Karpas-422 (cell line): ENCODE data around the gene FREM2. TPM values are rescaled to one million over a fixed set of nuclear protein-coding genes. Genes with fewer than 3 reads are reported as not detected.

ENCODE experiments used
- DNase-seq: peaks from one replicate; pipeline ENCODE4 v3.0.0-alpha.2; 2015
- H2AFZ ChIP-seq: fragments of 200-600 bp; sonication (generic); 2 replicates; pipeline ENCODE4 v1.6.1; 2014; ENCODE audit warnings: antibody characterized with exemption, low read length, mixed read lengths
- H3K27ac ChIP-seq: fragments of 200-600 bp; sonication (generic); 2 replicates; pipeline ENCODE4 v1.5.1; 2014; ENCODE audit warnings: mild to moderate bottlenecking, low read length, moderate library complexity
- H3K27me3 ChIP-seq: fragments of 200-600 bp; sonication (generic); 2 replicates; pipeline ENCODE4 v1.6.1; 2014; ENCODE audit warnings: low read length, mixed read lengths
- H3K36me3 ChIP-seq: fragments of 200-600 bp; sonication (generic); 2 replicates; pipeline ENCODE4 v1.6.1; 2014; ENCODE audit warnings: low read length, mixed read lengths; ENCODE audit not compliant: insufficient read depth
- H3K4me1 ChIP-seq: fragments of 200-600 bp; sonication (generic); 2 replicates; pipeline ENCODE4 v1.6.1; 2014; ENCODE audit warnings: mild to moderate bottlenecking, low read length, mixed read lengths
- H3K4me2 ChIP-seq: fragments of 200-600 bp; sonication (generic); 2 replicates; pipeline ENCODE4 v1.6.1; 2014; ENCODE audit warnings: low read length, low read depth, mild to moderate bottlenecking; ENCODE audit not compliant: poor library complexity, severe bottlenecking
- H3K4me3 ChIP-seq: fragments of 200-600 bp; sonication (generic); 2 replicates; pipeline ENCODE4 v1.5.1; 2014; ENCODE audit warnings: mild to moderate bottlenecking, antibody characterized with exemption, low read length, mixed read lengths
- H3K79me2 ChIP-seq: fragments of 200-600 bp; sonication (generic); 2 replicates; pipeline ENCODE4 v1.6.1; 2014; ENCODE audit warnings: mild to moderate bottlenecking, low read length, mixed read lengths
- H3K9ac ChIP-seq: fragments of 200-600 bp; sonication (generic); 2 replicates; pipeline ENCODE4 v1.6.0; 2014; ENCODE audit warnings: low read length
- H3K9me2 ChIP-seq: fragments of 200-600 bp; sonication (generic), shearing (Covaris generic); replicated peaks from 2 replicates; pipeline ENCODE4 v1.6.0; 2014; ENCODE audit warnings: mild to moderate bottlenecking, low read length, moderate library complexity; ENCODE audit not compliant: insufficient read depth
- H3K9me3 ChIP-seq: fragments of 300-700, 200-600 bp; sonication (generic); 2 replicates; pipeline ENCODE4 v1.6.1; 2014; ENCODE audit warnings: low read length, mixed read lengths
- H4K20me1 ChIP-seq: fragments of 200-600 bp; sonication (generic); 2 replicates; pipeline ENCODE4 v1.6.1; 2014; ENCODE audit warnings: mild to moderate bottlenecking, antibody characterized with exemption, low read length, low read depth; ENCODE audit not compliant: insufficient read depth
- total RNA-seq: library from RNA; depleted of rRNA; stranded (reverse); fragments of >200 nt; shearing (Covaris generic); gene quantifications from 2 replicates; pipeline ENCODE4 v1.2.3, GENCODE V29; 2014; ENCODE audit warnings: low replicate concordance

Gene FREM2
- total RNA-seq, 1 experiment from 2014 or later = not detected

GRCh38 chr13:38862443-38862842 is 175.6 kb downstream of the FREM2 start:
- no peak overlapping the region for H3K9ac ChIP-seq
- no peak overlapping the region for H2AFZ ChIP-seq
- no peak overlapping the region for H3K4me3 ChIP-seq
- no peak overlapping the region for H3K4me2 ChIP-seq
- no peaks in the 10 kb centered on the region for H4K20me1 ChIP-seq
- H3K79me2 ChIP-seq = no peaks in the 10 kb centered on the region
- H3K4me1 ChIP-seq = no peaks in the 10 kb centered on the region
- no peaks in the 10 kb centered on the region for H3K27me3 ChIP-seq
- H3K27ac ChIP-seq = no peak overlapping the region
- DNase-seq = no peak
- H3K36me3 ChIP-seq = no peaks in the 10 kb centered on the region
- no peaks in the 10 kb centered on the region for H3K9me2 ChIP-seq
- H3K9me3 ChIP-seq = no peaks in the 10 kb centered on the region

DNA sequence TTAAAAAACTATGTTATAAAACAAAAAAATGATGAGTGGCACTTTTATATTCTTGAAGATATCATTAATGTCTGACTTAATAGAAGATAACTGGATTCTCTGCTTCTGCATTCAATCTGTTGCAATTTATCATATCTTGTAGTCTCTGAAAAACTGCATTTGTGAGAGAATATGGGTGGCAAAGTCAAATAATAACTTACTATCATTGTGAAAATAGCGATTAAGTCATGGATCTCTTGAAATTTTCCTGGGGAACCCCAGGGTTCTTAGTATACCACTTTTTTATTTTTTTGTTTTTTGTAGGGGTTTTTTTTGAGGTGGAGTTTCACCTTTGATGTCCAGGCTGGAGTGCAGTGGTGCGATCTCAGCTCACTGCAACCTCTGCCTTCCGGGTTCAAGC is 176.7 kb downstream of the FREM2 start:
- H3K36me3 ChIP-seq = no peaks in the 10 kb centered on the region
- no peak overlapping the region for H3K27ac ChIP-seq
- no peaks in the 10 kb centered on the region for H3K9me2 ChIP-seq
- H3K9me3 ChIP-seq = no peaks in the 10 kb centered on the region
- DNase-seq = no peak
- H3K4me2 ChIP-seq = no peak overlapping the region
- no peak overlapping the region for H2AFZ ChIP-seq
- H3K4me3 ChIP-seq = no peak overlapping the region
- H3K27me3 ChIP-seq = no peaks in the 10 kb centered on the region
- H3K79me2 ChIP-seq = no peaks in the 10 kb centered on the region
- H3K4me1 ChIP-seq = no peaks in the 10 kb centered on the region
- H4K20me1 ChIP-seq = no peaks in the 10 kb centered on the region
- H3K9ac ChIP-seq = no peak overlapping the region

- no peak overlapping the region for H2AFZ ChIP-seq
- no peaks in the 10 kb centered on the region for H3K79me2 ChIP-seq
- no peaks in the 10 kb centered on the region for H3K27me3 ChIP-seq
- no peaks in the 10 kb centered on the region for H3K4me1 ChIP-seq
- no peak overlapping the region for H3K9ac ChIP-seq
- no peak overlapping the region for H3K4me2 ChIP-seq
- no peaks in the 10 kb centered on the region for H4K20me1 ChIP-seq
- no peaks in the 10 kb centered on the region for H3K9me3 ChIP-seq
- no peaks in the 10 kb centered on the region for H3K9me2 ChIP-seq
- H3K27ac ChIP-seq = no peak overlapping the region
- DNase-seq = no peak
- no peak overlapping the region for H3K4me3 ChIP-seq
- no peaks in the 10 kb centered on the region for H3K36me3 ChIP-seq
These were observed 179.8 kb downstream of the FREM2 start for GRCh38 chr13:38866649-38867048.

GRCh38 chr13:38868399-38868798 is 181.5 kb downstream of the FREM2 start:
- no peaks in the 10 kb centered on the region for H3K9me2 ChIP-seq
- H4K20me1 ChIP-seq = no peaks in the 10 kb centered on the region
- H3K79me2 ChIP-seq = no peaks in the 10 kb centered on the region
- H3K36me3 ChIP-seq = no peaks in the 10 kb centered on the region
- no peak overlapping the region for H3K4me2 ChIP-seq
- H3K27me3 ChIP-seq = no peaks in the 10 kb centered on the region
- H3K9me3 ChIP-seq = no peaks in the 10 kb centered on the region
- DNase-seq = no peak
- H3K4me3 ChIP-seq = no peak overlapping the region
- no peak overlapping the region for H3K27ac ChIP-seq
- no peak overlapping the region for H2AFZ ChIP-seq
- no peaks in the 10 kb centered on the region for H3K4me1 ChIP-seq
- no peak overlapping the region for H3K9ac ChIP-seq

GRCh38 chr13:38868870-38869269 is 182.0 kb downstream of the FREM2 start:
- no peak for DNase-seq
- no peaks in the 10 kb centered on the region for H3K27me3 ChIP-seq

GRCh38 chr13:38871275-38871674 is 184.4 kb downstream of the FREM2 start:
- H3K4me1 ChIP-seq = no peaks in the 10 kb centered on the region
- no peak overlapping the region for H2AFZ ChIP-seq
- no peak overlapping the region for H3K4me2 ChIP-seq
- H3K4me3 ChIP-seq = no peak overlapping the region
- DNase-seq = no peak
- no peaks in the 10 kb centered on the region for H3K9me3 ChIP-seq
- no peak overlapping the region for H3K9ac ChIP-seq
- no peaks in the 10 kb centered on the region for H3K36me3 ChIP-seq
- no peak overlapping the region for H3K27ac ChIP-seq
- H3K27me3 ChIP-seq = no peaks in the 10 kb centered on the region
- no peaks in the 10 kb centered on the region for H3K9me2 ChIP-seq
- H3K79me2 ChIP-seq = no peaks in the 10 kb centered on the region
- no peaks in the 10 kb centered on the region for H4K20me1 ChIP-seq

More at GRCh38 chr13:38868870-38869269, 182.0 kb downstream of the FREM2 start:
- Histone ChIP-seq H3K9me2 (no peaks in the 10 kb centered on the region), H3K36me3 (no peaks in the 10 kb centered on the region), H3K27ac (no peak overlapping the region), H3K79me2 (no peaks in the 10 kb centered on the region), H4K20me1 (no peaks in the 10 kb centered on the region), H3K9me3 (no peaks in the 10 kb centered on the region), H3K4me1 (no peaks in the 10 kb centered on the region), H2AFZ (no peak overlapping the region), H3K9ac (no peak overlapping the region), H3K4me2 (no peak overlapping the region), H3K4me3 (no peak overlapping the region)

GRCh38 chr13:38872693-38873092 is 185.8 kb downstream of the FREM2 start:
- no peaks in the 10 kb centered on the region for H3K9me3 ChIP-seq
- no peak overlapping the region for H3K4me2 ChIP-seq
- no peak overlapping the region for H3K9ac ChIP-seq
- no peak overlapping the region for H3K27ac ChIP-seq
- no peaks in the 10 kb centered on the region for H3K79me2 ChIP-seq
- no peaks in the 10 kb centered on the region for H4K20me1 ChIP-seq
- no peaks in the 10 kb centered on the region for H3K36me3 ChIP-seq
- no peak overlapping the region for H3K4me3 ChIP-seq
- H2AFZ ChIP-seq = peak overlapping the region; percentile 41; the same call in 1 of the 2 replicates
- no peaks in the 10 kb centered on the region for H3K4me1 ChIP-seq
- no peaks in the 10 kb centered on the region for H3K27me3 ChIP-seq
- DNase-seq = peak; percentile 79
- no peaks in the 10 kb centered on the region for H3K9me2 ChIP-seq

DNA sequence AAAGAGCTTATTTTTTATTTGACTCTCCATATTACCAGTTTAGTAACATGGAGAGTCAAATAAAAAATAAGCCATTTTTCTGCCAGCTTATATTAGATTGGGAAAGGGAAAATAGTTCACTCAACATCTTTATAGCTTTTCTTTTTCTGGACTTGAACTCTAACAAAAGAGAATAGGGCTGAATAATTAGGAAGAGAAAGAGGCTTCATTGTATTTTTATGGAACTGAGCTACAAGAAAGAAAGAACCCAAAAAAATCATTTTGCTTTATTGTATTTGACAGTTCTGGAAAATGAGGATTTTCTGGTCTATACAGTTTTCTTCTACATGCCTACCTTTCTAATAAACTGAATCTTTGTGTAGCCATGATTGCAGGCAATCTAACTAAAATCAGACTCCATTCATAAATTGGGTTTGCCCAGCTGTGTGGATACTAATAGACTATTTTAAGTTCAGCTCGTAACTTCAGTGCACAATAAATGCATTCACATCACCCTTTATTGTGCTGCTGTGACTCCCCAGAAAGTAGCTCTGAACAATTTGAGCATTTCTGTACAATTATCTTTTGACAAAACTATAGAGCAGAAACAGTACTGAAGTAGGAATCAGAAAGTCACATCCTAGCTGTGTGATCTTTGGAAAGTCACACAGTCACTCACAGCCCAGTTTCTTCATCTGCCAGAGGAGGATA is 188.5 kb downstream of the FREM2 start:
- no peaks in the 10 kb centered on the region for H3K27me3 ChIP-seq
- H3K4me2 ChIP-seq = no peak overlapping the region
- H3K4me1 ChIP-seq = no peaks in the 10 kb centered on the region
- H3K9ac ChIP-seq = no peak overlapping the region
- no peaks in the 10 kb centered on the region for H3K79me2 ChIP-seq
- no peaks in the 10 kb centered on the region for H3K9me2 ChIP-seq
- no peak overlapping the region for H3K4me3 ChIP-seq
- no peaks in the 10 kb centered on the region for H3K36me3 ChIP-seq
- H2AFZ ChIP-seq = no peak overlapping the region
- H3K27ac ChIP-seq = no peak overlapping the region
- DNase-seq = no peak
- no peaks in the 10 kb centered on the region for H3K9me3 ChIP-seq
- H4K20me1 ChIP-seq = no peaks in the 10 kb centered on the region
